ENCODE data around the gene ZBTB4. TPM values are rescaled to one million over a fixed set of nuclear protein-coding genes. Genes with fewer than 3 reads are reported as not detected.

The ZBTB4 gene
- total RNA-seq, 1 donor from 2014 or later: 25.1 TPM

DNA sequence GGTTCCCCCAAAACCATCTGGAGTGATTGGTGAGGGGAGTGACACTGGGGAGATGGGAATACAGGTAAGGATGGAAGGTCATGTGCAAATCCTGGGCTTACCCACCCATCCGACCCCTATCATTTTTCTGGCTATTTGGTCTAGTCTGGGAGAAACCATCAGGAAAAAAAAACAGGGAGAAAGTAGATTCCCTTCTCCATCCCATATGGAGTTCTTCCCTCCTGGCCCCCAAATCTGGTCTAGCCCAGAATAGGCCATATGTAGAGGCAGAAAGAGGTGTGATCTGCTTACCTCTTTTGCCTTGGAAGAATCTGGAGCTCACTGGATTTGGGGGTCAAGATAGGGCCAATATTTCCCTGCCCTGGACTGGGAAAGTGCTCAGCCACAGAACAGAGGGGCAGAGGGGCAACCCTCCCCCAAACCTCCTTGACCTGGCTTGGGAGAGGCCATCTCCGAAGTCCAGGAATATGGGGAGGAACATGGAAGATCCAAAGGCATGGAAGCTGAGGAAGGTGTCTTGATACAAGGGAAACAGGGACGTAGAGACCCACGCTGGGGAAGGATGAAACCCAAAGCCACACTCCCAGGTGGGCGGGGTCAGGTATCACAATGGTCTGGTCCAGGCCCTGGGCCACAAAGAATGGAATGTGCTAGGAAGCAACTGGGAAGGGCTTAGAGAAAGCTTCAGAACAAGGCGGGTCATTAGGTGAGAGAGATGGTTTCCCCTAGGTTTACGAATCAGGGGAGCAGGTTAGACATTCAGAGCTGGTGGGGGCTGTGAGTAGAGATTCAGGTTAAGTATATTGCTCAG, 18.4 kb downstream of the ZBTB4 start:
- peaks cover 2% of the 10 kb centered on the region for H3K27me3 Mint-ChIP-seq (ENCODE audit: unreplicated experiment)
- H3K4me1 Mint-ChIP-seq (ENCODE audit: low read depth, unreplicated experiment): peaks cover 6% of the 10 kb centered on the region
- H3K4me3 Mint-ChIP-seq (ENCODE audit: unreplicated experiment): peak overlapping the region; percentile 22
- no peak overlapping the region for H3K27ac Mint-ChIP-seq (ENCODE audit: unreplicated experiment)
- no peak for DNase-seq
- H3K36me3 Mint-ChIP-seq (ENCODE audit: unreplicated experiment): peaks cover 4% of the 10 kb centered on the region
- TF ChIP-seq, protein P1, sequence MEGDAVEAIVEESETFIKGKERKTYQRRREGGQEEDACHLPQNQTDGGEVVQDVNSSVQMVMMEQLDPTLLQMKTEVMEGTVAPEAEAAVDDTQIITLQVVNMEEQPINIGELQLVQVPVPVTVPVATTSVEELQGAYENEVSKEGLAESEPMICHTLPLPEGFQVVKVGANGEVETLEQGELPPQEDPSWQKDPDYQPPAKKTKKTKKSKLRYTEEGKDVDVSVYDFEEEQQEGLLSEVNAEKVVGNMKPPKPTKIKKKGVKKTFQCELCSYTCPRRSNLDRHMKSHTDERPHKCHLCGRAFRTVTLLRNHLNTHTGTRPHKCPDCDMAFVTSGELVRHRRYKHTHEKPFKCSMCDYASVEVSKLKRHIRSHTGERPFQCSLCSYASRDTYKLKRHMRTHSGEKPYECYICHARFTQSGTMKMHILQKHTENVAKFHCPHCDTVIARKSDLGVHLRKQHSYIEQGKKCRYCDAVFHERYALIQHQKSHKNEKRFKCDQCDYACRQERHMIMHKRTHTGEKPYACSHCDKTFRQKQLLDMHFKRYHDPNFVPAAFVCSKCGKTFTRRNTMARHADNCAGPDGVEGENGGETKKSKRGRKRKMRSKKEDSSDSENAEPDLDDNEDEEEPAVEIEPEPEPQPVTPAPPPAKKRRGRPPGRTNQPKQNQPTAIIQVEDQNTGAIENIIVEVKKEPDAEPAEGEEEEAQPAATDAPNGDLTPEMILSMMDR (IDR thresholded peaks at IDR 0.05; ENCODE audit: partially characterized antibody, unreplicated experiment): no peak
- H3K9me3 Mint-ChIP-seq (ENCODE audit: unreplicated experiment): peaks cover 11% of the 10 kb centered on the region

DNA sequence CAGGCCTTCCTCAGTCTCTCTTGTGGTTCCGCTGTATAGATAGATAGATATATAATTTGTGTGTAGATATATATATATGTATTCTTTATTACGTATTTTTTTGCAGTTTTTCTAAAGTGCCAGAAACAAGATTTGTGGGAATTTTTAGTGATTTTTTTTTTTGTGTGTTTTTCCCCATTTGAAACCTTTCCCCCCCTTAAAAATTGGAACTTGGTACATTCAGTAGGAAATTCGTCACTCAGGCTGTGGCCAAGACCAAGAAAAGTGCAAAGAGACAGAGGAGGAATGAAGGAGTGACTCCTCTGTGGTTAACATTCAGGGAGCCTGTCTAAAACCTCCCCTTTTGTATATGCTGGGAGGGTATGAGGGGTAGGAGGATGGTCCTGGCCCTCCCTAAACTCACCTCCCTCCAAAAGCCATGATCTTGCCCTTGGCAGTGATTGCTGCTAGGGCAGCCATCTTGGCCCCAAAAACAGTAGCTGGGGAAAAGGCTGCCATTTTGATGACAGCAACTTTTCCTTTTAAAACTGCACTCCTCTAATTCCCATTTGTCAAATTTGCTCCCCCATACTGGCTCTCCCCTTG, 19.4 kb downstream of the ZBTB4 start:
- peaks cover 2% of the 10 kb centered on the region for H3K27me3 Mint-ChIP-seq (ENCODE audit: unreplicated experiment)
- TF ChIP-seq, protein P1 (IDR thresholded peaks at IDR 0.05; ENCODE audit: partially characterized antibody, unreplicated experiment): no peak
- H3K36me3 Mint-ChIP-seq (ENCODE audit: unreplicated experiment): peaks cover 4% of the 10 kb centered on the region
- peaks cover 11% of the 10 kb centered on the region for H3K9me3 Mint-ChIP-seq (ENCODE audit: unreplicated experiment)
- no peak for DNase-seq
- no peak overlapping the region for H3K4me3 Mint-ChIP-seq (ENCODE audit: unreplicated experiment)
- peaks cover 6% of the 10 kb centered on the region for H3K4me1 Mint-ChIP-seq (ENCODE audit: low read depth, unreplicated experiment)
- no peak overlapping the region for H3K27ac Mint-ChIP-seq (ENCODE audit: unreplicated experiment)

DNA sequence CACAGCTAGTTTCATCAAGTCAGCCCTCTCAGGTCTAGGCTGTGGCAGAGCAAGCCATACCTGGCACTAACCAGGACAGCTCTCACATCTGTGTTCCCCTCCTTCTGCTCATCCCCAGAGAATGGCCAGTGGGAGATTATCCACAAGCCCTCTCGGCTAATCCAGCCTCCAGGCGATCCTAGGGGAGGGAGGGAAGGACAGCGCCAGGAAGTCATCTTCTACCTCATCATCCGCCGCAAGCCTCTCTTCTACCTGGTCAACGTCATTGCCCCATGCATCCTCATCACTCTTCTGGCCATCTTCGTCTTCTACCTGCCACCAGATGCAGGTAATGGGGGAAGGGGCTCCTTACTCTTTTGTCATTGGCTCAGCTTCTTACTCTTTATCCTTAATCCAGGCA, 31.0 kb downstream of the ZBTB4 start:
- Mint-ChIP-seq H3K4me3 (ENCODE audit: unreplicated experiment) (peak overlapping the region; percentile 4), H3K9me3 (ENCODE audit: unreplicated experiment) (peaks cover 14% of the 10 kb centered on the region), H3K4me1 (ENCODE audit: low read depth, unreplicated experiment) (no peaks in the 10 kb centered on the region), H3K36me3 (ENCODE audit: unreplicated experiment) (peaks cover 5% of the 10 kb centered on the region), H3K27me3 (ENCODE audit: unreplicated experiment) (peaks cover 19% of the 10 kb centered on the region), H3K27ac (ENCODE audit: unreplicated experiment) (no peak overlapping the region)
- DNase-seq: no peak
- TF ChIP-seq, protein P1 (IDR thresholded peaks at IDR 0.05; ENCODE audit: partially characterized antibody, unreplicated experiment): no peak

DNA sequence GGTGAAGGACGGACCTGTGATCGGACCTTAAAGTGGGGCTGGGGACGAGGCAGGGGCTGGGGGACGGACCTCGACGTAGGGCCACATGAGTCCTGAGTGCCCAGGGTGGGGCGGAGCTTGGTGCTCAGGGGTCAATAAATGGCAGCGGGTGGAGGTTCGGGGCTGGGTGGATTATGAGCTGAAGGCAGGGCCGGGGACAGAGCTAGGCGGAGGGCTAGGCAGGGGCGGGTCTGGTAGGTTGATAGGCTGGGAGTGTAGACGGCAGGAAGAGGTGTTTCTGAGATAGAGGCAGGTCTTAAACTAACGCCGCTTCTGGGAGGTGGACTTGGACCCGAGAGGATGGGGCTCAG, 33.8 kb downstream of the ZBTB4 start:
- peak overlapping the region; percentile 85 for H3K4me3 Mint-ChIP-seq (ENCODE audit: unreplicated experiment)
- TF ChIP-seq, protein P1 (IDR thresholded peaks at IDR 0.05; ENCODE audit: partially characterized antibody, unreplicated experiment): no peak
- peaks cover 5% of the 10 kb centered on the region for H3K36me3 Mint-ChIP-seq (ENCODE audit: unreplicated experiment)
- H3K9me3 Mint-ChIP-seq (ENCODE audit: unreplicated experiment): peaks cover 15% of the 10 kb centered on the region
- H3K27me3 Mint-ChIP-seq (ENCODE audit: unreplicated experiment): peaks cover 20% of the 10 kb centered on the region
- peaks cover 4% of the 10 kb centered on the region for H3K4me1 Mint-ChIP-seq (ENCODE audit: low read depth, unreplicated experiment)
- peak; percentile 34 for DNase-seq
- H3K27ac Mint-ChIP-seq (ENCODE audit: unreplicated experiment): no peak overlapping the region
